Mesodermal cell (in vitro differentiated cells): ENCODE data around the gene EIF5B.
"Not testable (repeated sequence)": the region's sequence is repeated elsewhere in the genome, so short reads cannot be mapped to it uniquely, and the experiment has no call there.

ENCODE experiments used
- H3K27ac ChIP-seq: 2 replicates; pipeline ENCODE4 v1.7.0; 2013; ENCODE audit warnings: mild to moderate bottlenecking, low read depth, low read length, moderate library complexity; ENCODE audit not compliant: severe bottlenecking
- H3K36me3 ChIP-seq: 2 replicates; pipeline ENCODE4 v1.7.1; 2013; ENCODE audit warnings: mild to moderate bottlenecking, low read length, moderate library complexity; ENCODE audit not compliant: control insufficient read depth, insufficient read depth
- H3K4me1 ChIP-seq: one replicate; pipeline ENCODE4 v1.7.1; 2013; ENCODE audit warnings: mild to moderate bottlenecking, low read length; ENCODE audit not compliant: insufficient read depth, control insufficient read depth, poor library complexity, severe bottlenecking
- H3K4me3 ChIP-seq: 2 replicates; pipeline ENCODE4 v1.7.0; 2013; ENCODE audit warnings: low read length, control low read depth, mild to moderate bottlenecking; ENCODE audit not compliant: insufficient read depth, poor library complexity, severe bottlenecking; ENCODE audit errors: extremely low read depth
- H3K9me3 ChIP-seq: 2 replicates; pipeline ENCODE4 v1.7.1; 2013; ENCODE audit warnings: mild to moderate bottlenecking, low read length, moderate library complexity; ENCODE audit not compliant: control insufficient read depth
- WGBS, 2 experiments: methylation state at CpG; one replicate each; pipeline ENCODE4 v1.1.5; 2013; ENCODE audit warnings: missing lambda C conversion rate in 2 of 2; ENCODE audit not compliant: insufficient coverage in 2 of 2; 5-methylcytosine and 5-hydroxymethylcytosine counted together

EIF5B gene

DNA sequence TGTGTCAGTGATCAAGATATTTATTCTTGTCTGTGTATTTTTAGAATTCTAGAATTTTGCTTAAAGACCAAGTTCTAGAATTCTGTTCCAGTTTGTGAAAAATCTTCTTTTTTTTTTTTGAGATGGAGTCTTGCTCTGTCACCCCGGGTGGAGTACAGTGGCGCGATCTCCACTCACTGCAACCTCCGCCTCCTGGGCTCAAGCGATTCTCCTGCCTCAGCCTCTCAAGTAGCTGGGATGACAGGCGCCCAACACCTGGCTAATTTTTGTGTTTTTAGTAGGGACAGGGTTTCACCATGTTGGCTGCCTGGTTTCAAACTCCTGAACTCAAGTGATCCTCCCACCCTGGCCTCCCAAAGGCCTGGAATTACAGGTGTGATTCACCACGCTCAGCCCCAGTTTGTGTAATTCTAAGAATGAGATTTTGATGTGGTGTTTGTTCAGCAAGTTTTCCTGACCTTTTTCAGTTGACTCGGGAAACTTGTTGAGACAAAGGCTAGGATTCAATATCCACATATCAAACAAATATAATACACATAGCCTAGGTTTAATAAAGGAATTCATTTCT lies 3.6 kb downstream of the EIF5B start:
- 92 to 95% methylated on average over 5 to 6 of the region's 8 CpGs for WGBS, 2 experiments

DNA sequence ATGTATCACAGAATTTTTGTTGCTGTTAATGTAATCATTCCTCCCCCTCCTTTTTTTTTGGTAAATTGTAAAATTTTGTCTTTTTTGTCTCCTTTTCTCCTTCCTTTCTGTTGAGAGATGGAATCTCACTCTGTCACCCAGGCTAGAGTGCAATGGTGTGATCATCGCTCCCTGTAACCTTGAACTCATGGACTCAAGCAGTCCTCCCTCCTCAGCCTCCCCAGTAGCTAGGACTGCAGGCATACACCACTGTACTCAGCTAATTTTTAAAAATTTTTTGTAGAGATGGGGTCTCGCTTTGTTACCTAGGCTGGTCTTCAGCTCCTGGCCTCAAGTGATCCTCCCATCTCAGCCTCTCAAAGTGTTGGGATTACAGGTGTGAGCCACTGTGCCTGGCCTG lies 5.3 kb downstream of the EIF5B start:
- H3K36me3 ChIP-seq, result peaks cover 6% of the 10 kb centered on the region
- H3K4me1 ChIP-seq, result no peaks in the 10 kb centered on the region
- no peak overlapping the region for H3K27ac ChIP-seq
- H3K4me3 ChIP-seq, result no peak overlapping the region
- H3K9me3 ChIP-seq, result no peaks in the 10 kb centered on the region
- 100% methylated on average over 1 of the region's 2 CpGs for WGBS, 2 experiments

More for the DNA sequence above, 3.6 kb downstream of the EIF5B start:
- Histone ChIP-seq H3K9me3 (no peaks in the 10 kb centered on the region), H3K27ac (no peak overlapping the region), H3K4me1 (no peaks in the 10 kb centered on the region), H3K4me3 (no peak overlapping the region), H3K36me3 (peaks cover 6% of the 10 kb centered on the region)

DNA sequence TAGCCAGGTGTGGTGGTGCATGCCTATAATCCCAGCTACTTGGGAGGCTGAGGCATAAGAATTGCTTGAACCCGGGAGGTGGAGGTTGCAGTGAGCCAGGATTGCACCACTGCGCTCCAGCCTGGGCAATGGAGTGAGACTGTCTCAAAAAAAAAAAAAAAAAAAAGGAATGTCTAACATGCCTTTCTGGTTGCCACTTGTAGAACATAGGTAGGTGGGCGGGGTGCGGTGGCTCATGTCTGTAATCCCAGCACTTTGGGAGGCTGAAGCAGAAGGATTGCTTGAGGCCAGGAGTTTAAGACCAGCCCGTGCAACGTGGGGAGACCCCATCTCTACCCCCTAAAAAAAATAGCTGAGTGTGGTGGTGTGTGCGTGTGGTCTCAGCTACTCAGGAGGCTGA lies 8.3 kb downstream of the EIF5B start:
- not testable (repeated sequence) for H3K27ac ChIP-seq, H3K9me3 ChIP-seq, H3K4me1 ChIP-seq, H3K4me3 ChIP-seq, H3K36me3 ChIP-seq
- 94% methylated on average over 5 of the region's 7 CpGs; no CpG with 5 or more reads in 1 of the 2 experiments for WGBS, 2 experiments

DNA sequence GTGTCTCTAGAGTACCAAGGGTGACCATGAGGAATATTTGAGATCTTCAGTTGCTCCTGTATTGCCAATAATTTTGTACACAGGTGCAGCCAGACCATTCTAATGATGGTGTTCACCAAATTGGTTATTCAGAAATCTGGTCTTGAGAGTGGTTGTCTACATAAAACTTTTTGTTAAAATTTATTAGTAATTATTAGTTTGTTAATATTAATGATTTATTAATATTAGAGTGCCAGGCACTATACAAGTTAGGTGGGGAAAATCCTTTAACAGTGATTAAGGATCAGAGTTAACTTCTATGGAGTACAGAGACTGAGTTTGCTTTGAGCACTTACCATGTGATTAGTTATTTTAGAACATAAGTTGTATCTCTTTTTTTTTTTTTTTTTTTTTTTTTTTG lies 9.0 kb downstream of the EIF5B start:
- H3K27ac ChIP-seq, result no peak overlapping the region
- H3K9me3 ChIP-seq, result no peaks in the 10 kb centered on the region

DNA sequence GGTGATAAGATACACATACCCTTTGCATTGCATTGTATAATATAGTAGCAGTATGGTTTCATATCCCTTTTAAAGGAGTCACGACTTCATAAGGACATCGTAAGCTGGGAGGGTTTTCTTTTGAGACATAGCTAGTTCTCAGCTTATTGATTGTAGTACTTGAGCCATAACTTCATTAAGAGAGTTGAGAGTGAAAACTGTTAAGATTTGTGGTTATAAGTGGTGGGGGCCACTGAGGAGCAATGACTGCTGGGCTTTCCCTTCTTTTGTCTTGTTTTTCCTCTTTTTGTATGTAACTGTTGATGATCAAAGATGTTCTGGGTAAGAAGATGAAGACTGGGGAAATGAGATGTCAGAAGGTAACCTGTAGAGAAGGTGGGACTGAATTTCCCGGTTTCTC lies 11.0 kb downstream of the EIF5B start:
- 93 to 100% methylated on average over 1 to 2 of the region's 3 CpGs for WGBS, 2 experiments

More for the DNA sequence above, 9.0 kb downstream of the EIF5B start:
- H3K4me3 ChIP-seq, result no peak overlapping the region
- H3K36me3 ChIP-seq, result peaks cover 6% of the 10 kb centered on the region
- H3K4me1 ChIP-seq, result no peaks in the 10 kb centered on the region

DNA sequence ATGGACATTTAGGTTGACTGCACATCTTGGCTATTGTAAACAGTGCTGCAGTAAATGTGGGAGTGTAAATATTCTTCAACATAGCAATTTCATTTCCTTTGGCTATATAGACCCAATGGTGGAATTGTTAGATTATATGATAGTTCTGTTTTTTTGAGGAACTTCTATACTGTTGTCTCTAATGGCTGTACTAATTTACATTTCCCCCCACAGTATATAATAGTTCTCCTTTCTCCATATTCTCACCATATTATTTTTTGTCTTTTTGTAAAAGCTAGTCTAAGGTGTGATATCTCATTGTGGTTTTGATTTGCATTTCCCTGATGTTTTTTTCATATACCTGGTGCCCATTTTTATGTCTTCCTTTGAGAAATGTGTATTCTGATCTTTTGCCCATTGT lies 13.0 kb downstream of the EIF5B start:
- no peaks in the 10 kb centered on the region for H3K4me1 ChIP-seq
- no peak overlapping the region for H3K27ac ChIP-seq
- H3K9me3 ChIP-seq, result no peaks in the 10 kb centered on the region
- no peak overlapping the region for H3K4me3 ChIP-seq
- no peaks in the 10 kb centered on the region for H3K36me3 ChIP-seq

More for the DNA sequence above, 11.0 kb downstream of the EIF5B start:
- H3K9me3 ChIP-seq, result no peaks in the 10 kb centered on the region
- H3K36me3 ChIP-seq, result peaks cover 2% of the 10 kb centered on the region
- no peak overlapping the region for H3K4me3 ChIP-seq
- no peaks in the 10 kb centered on the region for H3K4me1 ChIP-seq
- H3K27ac ChIP-seq, result no peak overlapping the region

DNA sequence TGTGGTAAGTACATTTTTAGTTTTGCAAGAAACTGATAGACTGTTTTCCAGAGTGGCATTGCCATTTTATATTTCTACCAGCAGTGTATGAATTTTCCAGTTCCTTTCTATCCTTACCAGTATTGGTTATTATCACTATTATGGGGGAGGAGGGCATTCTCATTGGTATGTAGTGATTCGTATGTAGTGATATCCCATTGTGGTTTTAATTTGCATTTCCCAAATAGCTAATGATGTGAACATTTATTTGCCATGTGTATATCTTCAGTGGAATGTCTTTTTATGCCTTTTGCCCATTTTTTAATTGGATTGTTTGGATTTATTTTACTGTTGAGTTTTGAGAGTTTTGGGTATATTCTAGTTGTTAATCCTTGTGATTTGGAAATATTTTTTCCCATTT lies 16.9 kb downstream of the EIF5B start:
- Histone ChIP-seq H3K27ac (no peak overlapping the region), H3K36me3 (no peaks in the 10 kb centered on the region), H3K9me3 (no peaks in the 10 kb centered on the region), H3K4me3 (no peak overlapping the region), H3K4me1 (no peaks in the 10 kb centered on the region)
- 63% methylated on average over 1 of the region's 1 CpG; no CpG with 5 or more reads in 1 of the 2 experiments for WGBS, 2 experiments

DNA sequence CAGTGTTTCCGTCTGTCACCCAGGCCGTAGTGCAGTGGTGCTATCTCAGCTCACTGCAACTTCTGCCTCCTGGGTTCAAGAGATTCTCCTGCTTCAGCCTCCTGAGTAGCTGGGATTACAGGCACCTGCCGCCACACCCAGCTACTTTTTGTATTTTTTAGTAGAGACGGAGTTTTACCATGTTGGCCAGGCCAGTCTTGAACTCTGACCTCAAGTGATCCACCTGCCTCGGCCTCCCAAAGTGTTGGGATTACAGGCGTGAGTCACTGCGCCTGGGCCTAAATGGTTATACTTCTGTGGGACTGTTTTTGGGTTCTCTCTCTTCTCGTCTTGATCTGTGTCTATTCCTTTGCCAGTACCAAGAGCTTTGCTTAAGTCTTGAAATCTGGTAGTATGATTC lies 17.6 kb downstream of the EIF5B start:
- WGBS, 2 experiments, result 89 to 91% methylated on average over 6 of the region's 8 CpGs
- not testable (repeated sequence) for H3K4me1 ChIP-seq, H3K27ac ChIP-seq, H3K9me3 ChIP-seq, H3K4me3 ChIP-seq, H3K36me3 ChIP-seq

DNA sequence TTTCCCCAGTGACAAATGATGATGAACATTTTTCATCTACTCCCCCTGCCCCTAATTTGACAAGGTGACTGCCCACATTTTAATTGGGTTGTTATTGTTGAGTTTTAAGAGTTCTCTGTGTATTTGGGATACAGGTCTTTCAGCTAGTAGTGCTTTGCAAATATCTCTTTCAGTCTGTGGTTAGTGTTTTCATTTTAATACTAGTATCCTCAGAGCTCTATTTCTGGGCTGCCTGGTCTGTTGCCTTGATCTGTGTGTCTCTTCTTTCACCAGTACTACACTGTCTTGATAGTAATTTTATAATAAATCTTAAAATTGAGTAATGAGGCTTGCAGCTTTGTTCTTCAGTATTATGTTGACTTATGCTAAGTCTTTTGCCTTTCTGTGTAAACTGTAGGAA lies 19.7 kb downstream of the EIF5B start:
- H3K36me3 ChIP-seq, result peaks cover 18% of the 10 kb centered on the region
- H3K4me3 ChIP-seq, result no peak overlapping the region

DNA sequence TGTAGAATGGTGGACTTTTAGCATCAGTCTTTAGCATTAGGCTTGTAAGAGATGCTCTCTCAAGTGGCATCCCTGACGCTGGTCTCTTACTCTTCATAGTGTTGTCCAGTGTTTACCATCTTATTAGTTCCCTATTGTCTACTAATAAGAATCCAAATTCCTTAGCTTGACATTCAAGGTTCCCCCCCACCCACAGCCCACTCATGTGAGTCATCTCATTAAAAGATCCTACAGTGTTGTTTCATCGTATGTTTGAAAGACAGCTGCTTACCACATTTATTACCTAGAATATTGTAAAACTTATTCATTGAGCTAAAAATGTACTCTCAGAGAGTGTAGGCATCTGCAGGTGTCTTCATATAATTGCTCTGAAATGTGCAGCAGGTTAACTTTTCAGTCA lies 28.5 kb downstream of the EIF5B start:
- no peaks in the 10 kb centered on the region for H3K4me1 ChIP-seq
- H3K4me3 ChIP-seq, result no peak overlapping the region
- H3K27ac ChIP-seq, result no peak overlapping the region
- H3K36me3 ChIP-seq, result peaks cover 84% of the 10 kb centered on the region
- no peaks in the 10 kb centered on the region for H3K9me3 ChIP-seq
- 67 to 83% methylated on average over 1 of the region's 2 CpGs for WGBS, 2 experiments

More for the DNA sequence above, 19.7 kb downstream of the EIF5B start:
- H3K9me3 ChIP-seq, result no peaks in the 10 kb centered on the region
- H3K4me1 ChIP-seq, result no peaks in the 10 kb centered on the region
- H3K27ac ChIP-seq, result no peak overlapping the region

DNA sequence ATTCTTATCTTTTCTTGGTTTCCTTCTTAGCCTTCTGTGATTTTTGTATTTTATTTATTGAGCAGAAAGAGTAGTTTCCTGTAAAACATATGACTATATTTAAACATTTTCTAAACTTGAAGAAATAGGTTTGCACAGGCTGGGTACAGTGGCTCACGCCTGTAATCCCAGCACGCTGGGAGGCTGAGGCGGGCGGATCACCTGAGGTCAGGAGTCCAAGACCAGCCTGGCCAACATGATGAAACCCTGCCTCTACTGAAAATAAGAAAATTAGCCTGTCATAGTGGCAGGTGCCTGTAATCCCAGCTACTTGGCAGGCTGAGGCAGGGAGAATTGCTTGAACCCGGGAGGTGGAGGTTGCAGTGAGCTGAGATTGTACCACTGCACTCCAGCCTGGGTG lies 31.7 kb downstream of the EIF5B start:
- H3K4me1 ChIP-seq, H3K9me3 ChIP-seq, H3K27ac ChIP-seq, H3K4me3 ChIP-seq: not testable (repeated sequence)
- peaks cover 91% of the 10 kb centered on the region for H3K36me3 ChIP-seq
- 72 to 100% methylated on average over 3 to 4 of the region's 5 CpGs for WGBS, 2 experiments
